GM18498 (cell line): ENCODE results near the gene BAG5.

Experiments
- ATAC-seq: cut with Tn5 transposase; IDR thresholded peaks from one replicate; pipeline ENCODE4 v1.9.1; 2021; ENCODE audit warnings: mild to moderate bottlenecking, moderate library complexity; ENCODE audit not compliant: unreplicated experiment

Gene BAG5

DNA sequence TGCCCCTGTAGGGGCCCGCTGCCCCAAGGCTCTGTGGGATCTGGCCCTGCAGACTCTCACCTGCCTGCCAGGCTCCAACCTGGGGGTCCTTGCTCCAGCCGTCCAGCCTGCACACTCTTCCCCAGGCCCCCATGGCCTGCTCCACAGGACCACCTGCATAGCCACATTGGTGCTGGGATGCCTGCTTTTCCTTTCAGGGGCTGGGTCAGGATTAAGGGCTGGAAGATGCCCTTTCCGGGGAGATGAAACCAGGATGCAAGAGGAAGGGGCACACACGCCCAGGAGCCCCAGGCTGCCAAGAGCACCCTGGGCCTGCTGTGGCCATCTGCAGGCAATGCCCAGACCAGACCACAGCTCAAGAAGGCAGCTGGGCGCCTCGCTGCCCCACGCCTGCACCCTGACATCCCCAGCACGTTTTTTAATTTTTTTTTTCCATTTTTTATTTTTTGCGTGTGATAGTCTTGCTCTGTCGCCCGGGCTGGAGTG, 15.0 kb downstream of the BAG5 start:
- no peak for ATAC-seq

- no peak for ATAC-seq
These were observed 15.6 kb downstream of the BAG5 start for GRCh38 chr14:103546652-103547454.

GRCh38 chr14:103545915-103546651, 16.4 kb downstream of the BAG5 start:
- ATAC-seq: no peak

- no peak for ATAC-seq
These were observed 17.1 kb downstream of the BAG5 start for GRCh38 chr14:103545219-103545914.

GRCh38 chr14:103544388-103545218, 17.9 kb downstream of the BAG5 start:
- ATAC-seq: no peak

- ATAC-seq: no peak
These were observed 18.6 kb downstream of the BAG5 start for GRCh38 chr14:103543721-103544387.

GRCh38 chr14:103543140-103543539, 19.3 kb downstream of the BAG5 start:
- no peak for ATAC-seq

DNA sequence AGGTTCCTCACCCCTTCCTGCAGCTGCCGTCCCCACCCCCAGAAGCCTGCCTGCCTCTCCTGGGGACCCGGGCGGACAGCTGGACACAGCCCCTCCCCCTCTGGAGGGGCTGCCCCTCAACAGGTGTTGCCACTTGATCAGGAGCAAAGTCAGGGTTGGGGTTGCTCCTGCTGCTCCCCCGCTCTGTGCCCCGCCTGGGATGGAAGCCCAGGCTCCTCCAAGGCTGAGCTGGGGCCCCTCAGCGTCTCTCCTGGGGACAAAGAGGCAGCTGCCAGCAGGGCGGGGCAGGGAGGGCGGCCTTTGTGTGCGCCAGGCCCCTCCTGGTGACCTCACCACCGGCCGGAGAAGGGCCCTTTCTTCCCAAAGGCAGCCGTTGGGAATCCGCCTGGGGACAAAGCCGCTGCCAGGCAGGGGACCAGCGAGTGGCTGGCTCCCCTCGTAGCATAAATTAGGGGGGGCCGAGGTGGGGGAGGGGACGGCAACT, 19.8 kb downstream of the BAG5 start:
- no peak for ATAC-seq

DNA sequence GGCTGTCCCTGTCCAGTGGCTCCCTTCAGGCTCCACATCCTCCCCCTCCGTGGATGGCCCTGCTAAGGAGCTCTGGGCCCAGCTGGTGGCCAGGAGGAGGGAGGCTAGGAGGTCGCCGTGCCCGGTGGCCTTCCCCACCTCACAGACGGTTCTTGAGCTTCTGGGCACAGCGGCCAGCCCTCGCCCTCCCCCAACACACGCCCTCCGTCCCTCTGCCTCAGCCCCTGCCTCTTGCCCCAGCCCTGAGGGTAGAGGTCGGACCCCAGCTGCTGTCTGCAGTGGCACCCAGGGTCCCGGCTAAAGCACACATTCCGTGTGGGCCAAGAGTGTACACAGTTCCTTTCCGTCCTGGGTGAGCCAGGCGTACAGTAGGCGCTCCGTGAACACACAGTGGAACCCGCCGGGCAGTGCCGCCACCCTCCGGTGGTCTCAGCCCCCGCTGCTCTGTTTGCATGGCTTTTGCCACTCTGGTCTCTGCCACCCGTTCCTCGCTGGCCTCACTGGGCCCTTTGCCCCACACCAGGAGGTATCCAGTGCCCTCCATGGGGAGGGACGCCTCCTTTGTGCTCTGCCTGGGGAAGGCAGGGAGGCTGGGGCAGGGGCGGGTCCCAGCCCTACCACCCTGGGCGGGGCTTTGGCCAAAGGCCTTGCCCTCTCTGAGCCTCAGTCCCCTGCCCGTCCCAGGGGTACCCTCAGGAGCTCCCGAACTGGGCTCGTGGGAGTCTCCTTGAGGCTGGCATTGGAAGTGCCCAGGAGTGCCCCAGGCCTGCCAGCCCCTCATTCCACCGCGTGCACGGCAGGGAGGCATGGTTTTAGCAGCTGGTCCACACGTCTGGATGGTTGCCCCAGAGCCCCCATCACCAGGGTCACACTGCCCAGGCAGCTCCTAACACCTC, 20.5 kb downstream of the BAG5 start:
- no peak for ATAC-seq

- no peak for ATAC-seq
These were observed 21.4 kb downstream of the BAG5 start for GRCh38 chr14:103540821-103541708.

DNA sequence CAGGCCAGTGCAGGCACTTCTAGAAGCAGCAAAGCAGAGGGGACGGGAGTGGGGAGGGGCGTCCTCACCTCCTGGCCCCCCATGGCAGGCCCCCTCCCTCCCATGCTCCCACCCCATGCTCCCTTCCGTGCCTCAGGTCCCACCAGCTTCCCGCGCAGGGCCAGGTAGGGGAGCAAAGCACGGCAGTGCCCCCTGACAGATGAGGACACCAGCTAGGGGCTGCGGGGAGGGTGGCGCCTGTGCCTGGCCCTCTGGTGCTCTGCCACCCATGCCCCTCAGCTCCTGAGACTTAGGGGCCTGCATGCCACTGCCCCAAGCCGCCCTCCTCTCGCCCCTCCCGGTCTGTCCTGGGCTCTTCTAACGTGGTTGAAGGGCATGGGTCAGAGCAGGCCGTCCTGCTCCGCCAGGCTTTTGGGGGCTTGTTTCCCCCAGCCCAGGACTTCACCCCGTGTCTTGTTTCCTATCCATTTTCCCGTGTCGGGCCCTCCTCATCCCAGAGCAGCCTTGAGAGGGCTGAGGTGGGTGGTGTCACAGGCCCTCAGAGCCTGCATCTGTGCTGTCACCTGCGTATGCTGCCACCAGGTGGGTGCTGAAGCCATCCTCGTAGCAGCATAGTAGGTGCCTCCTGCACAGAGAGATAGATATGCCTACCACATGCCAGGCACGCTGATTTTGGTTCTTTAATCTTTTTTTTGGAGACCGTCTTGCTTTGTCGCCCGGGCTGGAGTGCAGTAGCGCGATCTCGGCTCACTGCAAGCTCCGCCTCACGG, 23.2 kb downstream of the BAG5 start:
- no peak for ATAC-seq

DNA sequence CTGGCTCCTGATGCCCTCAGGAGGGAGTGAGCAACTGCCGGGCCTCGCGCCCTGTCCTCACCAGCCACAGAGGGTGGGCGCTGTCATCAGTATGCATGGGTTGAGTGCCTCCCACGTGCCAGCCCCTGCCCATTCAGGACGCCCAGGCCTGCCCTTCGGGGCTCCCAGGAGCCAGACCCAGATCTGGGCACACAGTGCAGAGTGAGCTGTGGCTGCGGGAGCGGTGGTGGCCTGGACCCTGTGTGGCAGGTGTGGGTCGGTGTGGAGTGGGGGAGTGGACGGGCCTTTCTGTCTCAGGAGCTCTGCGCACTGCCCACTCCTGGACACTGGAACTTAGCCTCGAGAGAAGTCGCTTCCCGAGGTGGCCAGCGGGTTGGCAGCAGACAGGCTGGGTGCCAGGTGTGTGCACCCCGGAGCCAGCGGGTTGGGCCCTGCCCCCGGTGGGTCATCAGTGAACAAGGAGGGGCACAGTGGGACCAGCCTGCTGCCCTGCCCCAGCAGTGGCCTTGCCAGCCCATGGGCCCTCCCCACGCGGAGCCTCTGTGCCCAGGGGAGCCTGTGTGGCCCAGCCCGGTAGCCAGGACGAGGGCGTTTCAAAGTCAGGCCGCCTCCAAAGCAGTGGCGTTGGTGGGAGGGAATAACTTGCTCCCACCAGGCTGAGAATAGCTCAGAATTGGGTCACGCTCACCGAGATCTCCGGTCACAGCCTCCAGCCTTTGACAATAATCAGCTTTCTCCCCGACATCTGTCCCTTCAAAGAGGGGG, 24.0 kb downstream of the BAG5 start:
- ATAC-seq: no peak

GRCh38 chr14:103537175-103537990, 25.1 kb downstream of the BAG5 start:
- no peak for ATAC-seq

DNA sequence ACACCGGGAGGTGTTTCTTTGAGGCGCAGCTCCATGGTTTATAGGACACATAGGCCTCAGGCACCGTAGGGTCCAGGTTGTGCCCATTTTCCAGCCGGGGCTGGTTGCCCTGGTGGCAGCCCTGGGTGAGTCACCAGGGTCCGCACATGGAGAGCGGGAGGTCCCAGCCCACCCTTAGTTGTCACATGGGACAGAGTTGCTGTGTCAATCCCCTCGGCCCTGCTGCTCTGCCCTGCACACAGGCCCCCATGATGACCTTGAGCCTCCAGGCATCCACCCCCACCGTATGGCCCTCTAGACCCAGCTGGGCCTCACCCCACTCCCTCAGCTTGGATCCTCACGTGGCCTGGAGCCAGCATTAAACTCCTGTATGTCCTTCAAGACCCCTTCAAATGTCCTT, 25.8 kb downstream of the BAG5 start:
- no peak for ATAC-seq

DNA sequence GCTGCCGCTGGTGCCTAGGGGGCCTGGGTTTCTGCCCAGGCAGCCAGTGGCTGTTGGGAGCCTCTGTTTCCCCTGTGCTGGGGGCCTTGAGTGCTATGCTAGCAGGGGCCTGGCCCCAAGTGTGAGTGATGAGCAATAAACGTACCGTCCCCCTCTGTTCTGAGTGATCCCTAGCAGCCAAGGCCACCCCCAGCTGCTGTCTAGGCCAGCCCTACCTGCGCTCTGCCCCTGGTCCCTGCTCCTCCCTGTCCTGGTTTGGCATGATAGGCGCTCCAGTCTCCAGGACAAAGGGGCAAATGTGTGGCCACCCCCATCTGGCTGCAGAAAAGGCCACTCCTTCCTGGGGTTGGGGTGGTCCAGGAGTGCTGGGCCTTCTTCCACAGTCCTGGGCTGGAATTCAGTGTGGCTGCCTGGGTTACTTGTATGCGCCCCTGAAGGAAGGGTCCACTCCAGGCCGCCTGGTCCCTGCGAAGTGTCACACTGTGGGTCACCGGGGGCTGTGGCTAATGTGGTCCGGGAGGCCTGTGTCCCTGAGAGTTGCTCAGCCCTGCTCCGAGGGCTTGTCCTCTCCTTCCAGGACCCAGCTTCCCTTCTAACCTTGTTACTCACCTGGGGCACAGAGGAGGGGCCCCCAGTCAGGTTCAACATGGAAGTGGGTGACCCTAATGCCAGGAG, 26.4 kb downstream of the BAG5 start:
- ATAC-seq: no peak
